ENCODE data around the gene IL1RN. TPM values are rescaled to one million over a fixed set of nuclear protein-coding genes. Genes with fewer than 3 reads are reported as not detected.
A peak's percentile ranks its signal among the peaks of the same experiment; 100 is the strongest.

The IL1RN gene
- polyA plus RNA-seq, 1 donor, result 0.39 TPM

DNA sequence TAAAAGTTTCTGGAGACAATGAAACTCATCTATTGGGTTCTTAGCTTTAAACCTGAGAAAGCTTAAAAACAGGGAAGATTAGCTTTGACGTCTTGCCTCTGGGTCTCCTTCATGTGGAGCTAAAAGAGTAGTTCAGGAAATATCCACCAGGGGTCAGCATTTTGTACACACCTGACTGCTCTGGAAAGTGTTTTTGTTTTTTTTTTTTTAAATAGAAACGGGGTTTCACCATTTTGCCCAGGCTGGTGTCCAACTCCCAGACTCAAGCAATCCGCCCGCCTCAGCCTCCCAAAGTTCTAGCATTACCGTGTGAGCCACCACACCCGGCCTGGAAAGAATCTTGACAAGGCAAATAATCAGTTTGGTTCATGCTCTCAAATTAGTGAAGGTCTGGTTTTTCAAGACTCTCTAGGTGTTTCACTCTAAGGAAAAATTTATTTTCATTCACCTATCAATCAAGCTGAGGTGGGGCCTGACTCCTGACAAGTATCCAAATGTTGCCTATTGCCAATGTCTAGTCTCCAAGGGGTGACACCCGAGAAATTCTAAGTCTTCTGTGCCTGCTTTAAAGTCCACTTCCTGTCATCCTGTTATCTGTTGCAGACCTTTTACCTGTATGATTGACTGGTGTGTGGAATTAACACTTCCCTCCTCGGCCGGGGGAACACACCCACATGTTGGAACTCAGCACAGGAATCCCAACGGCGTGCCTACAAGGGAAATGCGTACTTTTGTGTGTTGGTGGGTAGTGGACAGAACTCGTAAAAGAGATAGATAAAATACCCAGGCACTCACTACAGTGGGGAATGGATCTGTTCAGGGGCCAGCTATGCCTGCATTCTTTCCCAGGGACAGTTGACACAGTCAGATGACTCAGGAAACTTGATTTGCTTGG is 11.3 kb downstream of the IL1RN start:
- Histone ChIP-seq H3K36me3 (ENCODE audit: control insufficient read depth, insufficient read depth, low read length) (no peaks in the 10 kb centered on the region), H3K4me3 (ENCODE audit: low read length) (peak overlapping the region; percentile 22), H3K27me3 (ENCODE audit: control insufficient read depth, insufficient read depth, low read length) (no peaks in the 10 kb centered on the region), H3K27ac (ENCODE audit: low read length) (peak overlapping the region; percentile 83), H3K9me3 (ENCODE audit: control insufficient read depth, low read depth, low read length) (no peaks in the 10 kb centered on the region), H3K4me1 (ENCODE audit: control insufficient read depth, insufficient read depth, low read length) (peaks cover 10% of the 10 kb centered on the region)
- peak; percentile 80 to 86 for DNase-seq
- 20% methylated on average over 1 of the region's 13 CpGs for WGBS (ENCODE audit: insufficient coverage, low lambda C conversion rate)

- H3K27me3 ChIP-seq (ENCODE audit: control insufficient read depth, insufficient read depth, low read length), result no peaks in the 10 kb centered on the region
- WGBS (ENCODE audit: insufficient coverage, low lambda C conversion rate), result 80% methylated on average over 1 of the region's 6 CpGs
- DNase-seq, result no peak
- no peaks in the 10 kb centered on the region for H3K9me3 ChIP-seq (ENCODE audit: control insufficient read depth, low read depth, low read length)
- H3K27ac ChIP-seq (ENCODE audit: low read length), result no peak overlapping the region
- H3K4me1 ChIP-seq (ENCODE audit: control insufficient read depth, insufficient read depth, low read length), result peaks cover 9% of the 10 kb centered on the region
- no peaks in the 10 kb centered on the region for H3K36me3 ChIP-seq (ENCODE audit: control insufficient read depth, insufficient read depth, low read length)
- H3K4me3 ChIP-seq (ENCODE audit: low read length), result no peak overlapping the region
Observed at GRCh38 chr2:113141451-113141850, 14.1 kb downstream of the IL1RN start.

DNA sequence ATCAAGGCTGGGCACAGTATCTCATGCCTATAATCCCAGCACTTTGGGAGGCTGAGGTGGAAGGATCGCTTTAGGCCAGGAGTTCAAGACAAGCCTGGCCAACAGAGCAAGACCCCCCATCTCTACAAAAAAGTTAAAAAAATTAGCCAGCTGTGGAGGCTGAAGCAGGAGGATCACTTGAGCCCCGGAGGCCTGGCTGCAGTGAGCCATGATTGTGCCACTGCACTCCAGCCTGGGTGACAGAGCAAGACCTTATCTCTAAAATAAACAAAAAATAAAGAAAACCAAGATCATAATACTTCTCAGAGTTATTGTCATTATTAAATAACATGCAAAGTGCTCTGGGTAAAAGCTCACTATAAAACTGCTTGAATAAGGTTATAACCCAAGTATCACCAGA is 14.9 kb downstream of the IL1RN start:
- Histone ChIP-seq H3K4me3 (ENCODE audit: low read length) (no peak overlapping the region), H3K4me1 (ENCODE audit: control insufficient read depth, insufficient read depth, low read length) (peaks cover 9% of the 10 kb centered on the region), H3K9me3 (ENCODE audit: control insufficient read depth, low read depth, low read length) (no peaks in the 10 kb centered on the region), H3K36me3 (ENCODE audit: control insufficient read depth, insufficient read depth, low read length) (no peaks in the 10 kb centered on the region), H3K27ac (ENCODE audit: low read length) (no peak overlapping the region), H3K27me3 (ENCODE audit: control insufficient read depth, insufficient read depth, low read length) (no peaks in the 10 kb centered on the region)
- WGBS (ENCODE audit: insufficient coverage, low lambda C conversion rate), result no CpG with 5 or more reads among the region's 2 CpGs
- no peak for DNase-seq

DNA sequence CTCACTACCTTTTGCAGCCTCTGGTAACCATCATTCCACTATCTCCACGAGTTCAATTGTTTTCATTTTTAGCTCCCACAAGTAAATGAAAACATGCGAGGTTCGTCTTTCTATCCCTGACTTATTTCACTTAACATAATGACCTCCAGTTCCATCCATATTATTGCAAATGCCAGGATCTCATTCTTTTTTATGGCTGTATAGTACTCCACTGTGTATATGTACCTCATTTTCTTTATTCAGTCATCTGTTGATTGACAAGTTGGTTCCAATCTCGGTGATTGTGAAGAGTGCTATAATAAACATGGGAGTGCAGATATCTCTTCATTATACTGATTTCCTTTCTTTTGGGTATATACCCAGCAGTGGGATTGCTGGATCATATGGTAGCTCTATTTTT is 16.9 kb downstream of the IL1RN start:
- H3K27ac ChIP-seq (ENCODE audit: low read length), result no peak overlapping the region
- WGBS (ENCODE audit: insufficient coverage, low lambda C conversion rate), result 97% methylated on average over 3 of the region's 4 CpGs
- H3K4me1 ChIP-seq (ENCODE audit: control insufficient read depth, insufficient read depth, low read length), result peaks cover under 1% of the 10 kb centered on the region
- no peaks in the 10 kb centered on the region for H3K27me3 ChIP-seq (ENCODE audit: control insufficient read depth, insufficient read depth, low read length)
- DNase-seq, result no peak
- H3K9me3 ChIP-seq (ENCODE audit: control insufficient read depth, low read depth, low read length), result no peaks in the 10 kb centered on the region
- H3K4me3 ChIP-seq (ENCODE audit: low read length), result no peak overlapping the region
- no peaks in the 10 kb centered on the region for H3K36me3 ChIP-seq (ENCODE audit: control insufficient read depth, insufficient read depth, low read length)

GRCh38 chr2:113148606-113149552 is 21.5 kb downstream of the IL1RN start:
- H3K9me3 ChIP-seq (ENCODE audit: control insufficient read depth, low read depth, low read length), result no peaks in the 10 kb centered on the region
- H3K27me3 ChIP-seq (ENCODE audit: control insufficient read depth, insufficient read depth, low read length), result no peaks in the 10 kb centered on the region
- no peak for DNase-seq
- WGBS (ENCODE audit: insufficient coverage, low lambda C conversion rate), result 50% methylated on average over 2 of the region's 8 CpGs
- H3K27ac ChIP-seq (ENCODE audit: low read length), result no peak overlapping the region
- no peaks in the 10 kb centered on the region for H3K4me1 ChIP-seq (ENCODE audit: control insufficient read depth, insufficient read depth, low read length)
- H3K36me3 ChIP-seq (ENCODE audit: control insufficient read depth, insufficient read depth, low read length), result no peaks in the 10 kb centered on the region
- H3K4me3 ChIP-seq (ENCODE audit: low read length), result no peak overlapping the region

GRCh38 chr2:113149553-113150257 is 22.3 kb downstream of the IL1RN start:
- no CpG with 5 or more reads among the region's 1 CpG for WGBS (ENCODE audit: insufficient coverage, low lambda C conversion rate)

GRCh38 chr2:113150258-113150601 is 22.8 kb downstream of the IL1RN start:
- no CpG with 5 or more reads among the region's 5 CpGs for WGBS (ENCODE audit: insufficient coverage, low lambda C conversion rate)
- Histone ChIP-seq H3K27ac (ENCODE audit: low read length) (no peak overlapping the region), H3K4me3 (ENCODE audit: low read length) (no peak overlapping the region), H3K36me3 (ENCODE audit: control insufficient read depth, insufficient read depth, low read length) (no peaks in the 10 kb centered on the region), H3K9me3 (ENCODE audit: control insufficient read depth, low read depth, low read length) (no peaks in the 10 kb centered on the region), H3K27me3 (ENCODE audit: control insufficient read depth, insufficient read depth, low read length) (no peaks in the 10 kb centered on the region), H3K4me1 (ENCODE audit: control insufficient read depth, insufficient read depth, low read length) (no peaks in the 10 kb centered on the region)
- no peak for DNase-seq

More at GRCh38 chr2:113149553-113150257, 22.3 kb downstream of the IL1RN start:
- DNase-seq, result no peak
- H3K4me3 ChIP-seq (ENCODE audit: low read length), result no peak overlapping the region
- no peaks in the 10 kb centered on the region for H3K27me3 ChIP-seq (ENCODE audit: control insufficient read depth, insufficient read depth, low read length)
- H3K36me3 ChIP-seq (ENCODE audit: control insufficient read depth, insufficient read depth, low read length), result no peaks in the 10 kb centered on the region
- no peak overlapping the region for H3K27ac ChIP-seq (ENCODE audit: low read length)
- no peaks in the 10 kb centered on the region for H3K4me1 ChIP-seq (ENCODE audit: control insufficient read depth, insufficient read depth, low read length)
- no peaks in the 10 kb centered on the region for H3K9me3 ChIP-seq (ENCODE audit: control insufficient read depth, low read depth, low read length)

GRCh38 chr2:113155331-113155730 is 27.9 kb downstream of the IL1RN start:
- no peak for DNase-seq
- Histone ChIP-seq H3K9me3 (ENCODE audit: control insufficient read depth, low read depth, low read length) (no peaks in the 10 kb centered on the region), H3K36me3 (ENCODE audit: control insufficient read depth, insufficient read depth, low read length) (no peaks in the 10 kb centered on the region), H3K4me1 (ENCODE audit: control insufficient read depth, insufficient read depth, low read length) (peaks cover 6% of the 10 kb centered on the region), H3K27ac (ENCODE audit: low read length) (no peak overlapping the region), H3K27me3 (ENCODE audit: control insufficient read depth, insufficient read depth, low read length) (no peaks in the 10 kb centered on the region), H3K4me3 (ENCODE audit: low read length) (no peak overlapping the region)
- no CpG with 5 or more reads among the region's 5 CpGs for WGBS (ENCODE audit: insufficient coverage, low lambda C conversion rate)

- DNase-seq, result no peak
- Histone ChIP-seq H3K4me1 (ENCODE audit: control insufficient read depth, insufficient read depth, low read length) (peaks cover 6% of the 10 kb centered on the region), H3K9me3 (ENCODE audit: control insufficient read depth, low read depth, low read length) (no peaks in the 10 kb centered on the region), H3K27ac (ENCODE audit: low read length) (peak overlapping the region; percentile 34), H3K4me3 (ENCODE audit: low read length) (peak overlapping the region; percentile 20), H3K36me3 (ENCODE audit: control insufficient read depth, insufficient read depth, low read length) (no peaks in the 10 kb centered on the region), H3K27me3 (ENCODE audit: control insufficient read depth, insufficient read depth, low read length) (no peaks in the 10 kb centered on the region)
- 87% methylated on average over 3 of the region's 10 CpGs for WGBS (ENCODE audit: insufficient coverage, low lambda C conversion rate)
Observed at GRCh38 chr2:113156278-113157117, 29.1 kb downstream of the IL1RN start.

All from large intestine (tissue), 3 donors.